ENCODE data around the gene PHC3.

The PHC3 gene

GRCh38 chr3:170046269-170047132 lies 135.0 kb downstream of the PHC3 start:
- no peak for DNase-seq (ENCODE audit: low spot score)
- TF ChIP-seq, protein P1, sequence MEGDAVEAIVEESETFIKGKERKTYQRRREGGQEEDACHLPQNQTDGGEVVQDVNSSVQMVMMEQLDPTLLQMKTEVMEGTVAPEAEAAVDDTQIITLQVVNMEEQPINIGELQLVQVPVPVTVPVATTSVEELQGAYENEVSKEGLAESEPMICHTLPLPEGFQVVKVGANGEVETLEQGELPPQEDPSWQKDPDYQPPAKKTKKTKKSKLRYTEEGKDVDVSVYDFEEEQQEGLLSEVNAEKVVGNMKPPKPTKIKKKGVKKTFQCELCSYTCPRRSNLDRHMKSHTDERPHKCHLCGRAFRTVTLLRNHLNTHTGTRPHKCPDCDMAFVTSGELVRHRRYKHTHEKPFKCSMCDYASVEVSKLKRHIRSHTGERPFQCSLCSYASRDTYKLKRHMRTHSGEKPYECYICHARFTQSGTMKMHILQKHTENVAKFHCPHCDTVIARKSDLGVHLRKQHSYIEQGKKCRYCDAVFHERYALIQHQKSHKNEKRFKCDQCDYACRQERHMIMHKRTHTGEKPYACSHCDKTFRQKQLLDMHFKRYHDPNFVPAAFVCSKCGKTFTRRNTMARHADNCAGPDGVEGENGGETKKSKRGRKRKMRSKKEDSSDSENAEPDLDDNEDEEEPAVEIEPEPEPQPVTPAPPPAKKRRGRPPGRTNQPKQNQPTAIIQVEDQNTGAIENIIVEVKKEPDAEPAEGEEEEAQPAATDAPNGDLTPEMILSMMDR (IDR thresholded peaks at IDR 0.05; ENCODE audit: borderline replicate concordance, control extremely low read depth, extremely low read depth, insufficient read depth, missing control alignments), result no peak
- in situ Hi-C loops (cut with MboI; ENCODE audit: low sequenced_read_pairs, unreplicated experiment), result loop anchor here (25.0 kb wide), 1 partner anchor 766 kb away; no protein-coding TSS in a partner anchor

- in situ Hi-C loops (cut with MboI; ENCODE audit: low sequenced_read_pairs, unreplicated experiment), result loop anchor here (25.0 kb wide), 1 partner anchor 767 kb away; no protein-coding TSS in a partner anchor
- peak; percentile 51 for DNase-seq (ENCODE audit: low spot score)
- TF ChIP-seq, protein P1 (IDR thresholded peaks at IDR 0.05; ENCODE audit: borderline replicate concordance, control extremely low read depth, extremely low read depth, insufficient read depth, missing control alignments), result no peak
Observed at GRCh38 chr3:170044795-170045244, 136.7 kb downstream of the PHC3 start.

GRCh38 chr3:170044271-170044670 lies 137.3 kb downstream of the PHC3 start:
- DNase-seq (ENCODE audit: low spot score), result no peak
- TF ChIP-seq, protein P1 (IDR thresholded peaks at IDR 0.05; ENCODE audit: borderline replicate concordance, control extremely low read depth, extremely low read depth, insufficient read depth, missing control alignments), result no peak
- in situ Hi-C loops (cut with MboI; ENCODE audit: low sequenced_read_pairs, unreplicated experiment), result loop anchor here (25.0 kb wide), 1 partner anchor 768 kb away; no protein-coding TSS in a partner anchor

DNA sequence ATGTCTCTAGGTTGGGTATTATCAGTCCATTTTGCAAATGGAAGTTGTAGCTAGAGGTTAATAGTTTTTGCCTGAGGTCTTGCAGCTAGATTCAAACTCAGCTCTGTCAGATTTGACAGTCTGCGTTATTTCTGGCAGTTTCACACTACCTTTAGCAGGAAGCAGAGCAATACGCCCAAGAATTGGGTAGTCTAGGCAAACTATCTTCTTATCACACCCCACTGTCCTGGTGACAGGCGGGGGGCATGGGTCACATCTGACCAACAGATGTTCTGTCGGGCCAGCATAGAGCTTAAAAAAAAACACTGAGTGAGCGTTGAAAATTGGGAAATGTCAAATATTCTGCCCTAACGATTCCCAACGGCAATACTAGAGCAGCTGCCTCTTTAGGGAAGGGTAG lies 138.0 kb downstream of the PHC3 start:
- TF ChIP-seq, protein P1 (IDR thresholded peaks at IDR 0.05; ENCODE audit: borderline replicate concordance, control extremely low read depth, extremely low read depth, insufficient read depth, missing control alignments), result no peak
- in situ Hi-C loops (cut with MboI; ENCODE audit: low sequenced_read_pairs, unreplicated experiment), result loop anchor here (25.0 kb wide), 1 partner anchor 769 kb away; no protein-coding TSS in a partner anchor
- no peak for DNase-seq (ENCODE audit: low spot score)

DNA sequence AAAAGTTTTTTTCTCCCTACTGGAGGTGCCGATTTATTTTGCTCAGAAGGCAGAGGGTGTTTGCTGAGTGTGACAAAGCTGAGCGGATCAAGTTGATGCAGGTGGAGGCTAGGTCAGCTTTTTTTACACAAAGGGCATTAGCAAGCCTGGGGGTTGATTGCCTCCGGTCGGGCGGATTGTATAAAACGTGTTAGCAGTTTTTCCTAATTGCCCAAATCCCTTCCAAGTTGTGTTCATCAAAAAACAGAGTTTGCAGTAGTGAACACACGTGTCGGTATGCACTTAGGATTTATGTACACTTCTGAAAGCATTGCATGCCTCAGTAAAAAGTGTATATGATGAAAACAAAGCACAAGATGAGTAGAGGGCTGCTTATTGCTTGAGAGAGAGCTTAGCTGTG lies 141.1 kb downstream of the PHC3 start:
- no peak for DNase-seq (ENCODE audit: low spot score)
- TF ChIP-seq, protein P1 (IDR thresholded peaks at IDR 0.05; ENCODE audit: borderline replicate concordance, control extremely low read depth, extremely low read depth, insufficient read depth, missing control alignments), result no peak
- in situ Hi-C loops (cut with MboI; ENCODE audit: low sequenced_read_pairs, unreplicated experiment), result loop anchor here (25.0 kb wide), 1 partner anchor 772 kb away; no protein-coding TSS in a partner anchor

DNA sequence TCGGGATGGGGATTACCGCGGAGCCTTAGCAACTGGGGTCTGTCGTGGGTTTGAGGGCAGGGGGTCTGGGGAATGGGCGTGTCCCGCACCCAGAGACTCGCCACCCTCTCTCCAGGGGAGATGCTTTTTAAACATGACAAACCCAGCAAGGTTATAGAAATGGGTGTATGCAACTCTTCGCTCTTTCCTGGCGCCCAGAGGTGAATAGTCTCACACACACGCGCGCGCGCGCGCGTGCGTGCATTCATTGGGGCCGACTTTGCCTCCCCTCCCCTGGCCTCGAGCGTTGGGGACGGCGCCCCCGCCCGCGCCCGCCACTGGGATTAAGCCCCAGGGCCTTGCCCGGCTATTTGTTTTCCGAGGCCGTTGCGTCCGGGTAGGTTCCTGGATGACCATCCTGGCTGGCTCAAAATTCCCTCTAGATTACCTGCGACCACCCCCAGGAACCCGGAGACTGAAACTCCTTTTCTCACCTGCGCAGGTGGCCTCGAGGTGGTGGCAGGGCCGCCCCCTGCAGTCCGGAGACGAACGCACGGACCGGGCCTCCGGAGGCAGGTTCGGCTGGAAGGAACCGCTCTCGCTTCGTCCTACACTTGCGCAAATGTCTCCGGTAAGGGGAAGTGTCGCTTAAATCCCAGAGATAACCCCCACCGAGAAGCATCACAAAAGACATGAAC lies 143.0 kb downstream of the PHC3 start:
- DNase-seq (ENCODE audit: low spot score), result peak; percentile 56
- TF ChIP-seq, protein P1 (IDR thresholded peaks at IDR 0.05; ENCODE audit: borderline replicate concordance, control extremely low read depth, extremely low read depth, insufficient read depth, missing control alignments), result no peak
- in situ Hi-C loops (cut with MboI; ENCODE audit: low sequenced_read_pairs, unreplicated experiment), result loop anchor here (25.0 kb wide), 1 partner anchor 774 kb away; no protein-coding TSS in a partner anchor

Data from GM13976 (cell line).